GM23338 (cell line): ENCODE results near the gene GABPA. TPM values are rescaled to one million over a fixed set of nuclear protein-coding genes. Genes with fewer than 3 reads are reported as not detected.

Source experiments
- ATAC-seq: fragments of 200-7000 bp; cut with Tn5 transposase; 3 replicates; pipeline ENCODE4 v1.9.1; 2020
- DNase-seq: peaks from one replicate; pipeline ENCODE4 v3.0.0-alpha.2; 2015; ENCODE audit warnings: low spot score
- H2AFZ ChIP-seq: fragments of 200-600 bp; sonication (generic); 2 replicates; pipeline ENCODE4 v1.8.0; 2016; ENCODE audit warnings: antibody characterized with exemption, mild to moderate bottlenecking, moderate library complexity
- H3F3A ChIP-seq: fragments of 200-600 bp; sonication (generic); replicated peaks from 2 replicates; pipeline ENCODE4 v1.8.0; 2017; ENCODE audit warnings: antibody characterized with exemption, mixed run types, low read depth
- H3K27ac ChIP-seq: fragments of 200-600 bp; sonication (generic); 2 replicates; pipeline ENCODE4 v1.6.1; 2016; ENCODE audit warnings: low read depth
- H3K27me3 ChIP-seq: fragments of 200-600 bp; sonication (generic); 2 replicates; pipeline ENCODE4 v1.8.0; 2016; ENCODE audit warnings: mild to moderate bottlenecking, mixed run types, moderate library complexity; ENCODE audit not compliant: insufficient read depth
- H3K36me3 ChIP-seq: fragments of 200-600 bp; sonication (generic); 2 replicates; pipeline ENCODE4 v1.8.0; 2016; ENCODE audit warnings: mild to moderate bottlenecking; ENCODE audit not compliant: insufficient read depth
- H3K4me1 ChIP-seq: fragments of 200-600 bp; sonication (generic); 2 replicates; pipeline ENCODE4 v1.8.0; 2016; ENCODE audit warnings: mild to moderate bottlenecking, moderate library complexity; ENCODE audit not compliant: insufficient read depth
- H3K4me2 ChIP-seq: fragments of 200-600 bp; sonication (generic); 2 replicates; pipeline ENCODE4 v1.7.1; 2017; ENCODE audit warnings: mixed run types
- H3K4me3 ChIP-seq: fragments of 200-600 bp; sonication (generic); 2 replicates; pipeline ENCODE4 v1.6.1; 2016; ENCODE audit warnings: mixed run types
- H3K79me2 ChIP-seq: fragments of 200-600 bp; sonication (generic); replicated peaks from 2 replicates; pipeline ENCODE4 v1.8.0; 2017; ENCODE audit warnings: mild to moderate bottlenecking; ENCODE audit not compliant: insufficient read depth
- H3K9me2 ChIP-seq: fragments of 200-600 bp; sonication (generic); 2 replicates; pipeline ENCODE4 v1.8.0; 2017; ENCODE audit not compliant: insufficient read depth
- H4K20me1 ChIP-seq: fragments of 200-600 bp; sonication (generic); replicated peaks from 2 replicates; pipeline ENCODE4 v1.8.0; 2017; ENCODE audit warnings: mild to moderate bottlenecking; ENCODE audit not compliant: insufficient read depth
- H3K27ac Mint-ChIP-seq: 2 replicates; pipeline ENCODE4 v1.8.0; 2020; ENCODE audit warnings: inconsistent platforms, mild to moderate bottlenecking, moderate library complexity, mixed read lengths
- H3K27me3 Mint-ChIP-seq: 3 replicates; pipeline ENCODE4 v1.8.0; 2022; ENCODE audit warnings: low read depth, mild to moderate bottlenecking, moderate library complexity, mixed read lengths, inconsistent platforms; ENCODE audit not compliant: insufficient read depth, poor library complexity
- H3K36me3 Mint-ChIP-seq: 3 replicates; pipeline ENCODE4 v1.8.0; 2021; ENCODE audit warnings: low read depth, mild to moderate bottlenecking, inconsistent platforms, moderate library complexity, mixed read lengths
- H3K4me1 Mint-ChIP-seq: 3 replicates; pipeline ENCODE4 v1.8.0; 2020; ENCODE audit warnings: mild to moderate bottlenecking, inconsistent platforms, mixed read lengths
- H3K4me3 Mint-ChIP-seq: 3 replicates; pipeline ENCODE4 v1.8.0; 2021; ENCODE audit warnings: moderate library complexity, mild to moderate bottlenecking, inconsistent platforms, mixed read lengths
- H3K9me3 Mint-ChIP-seq: 3 replicates; pipeline ENCODE4 v1.8.0; 2020; ENCODE audit warnings: moderate library complexity, mild to moderate bottlenecking, inconsistent platforms, mixed read lengths
- CREB1 ChIP-seq: fragments of 250-450 bp; sonication (Bioruptor Pico); IDR thresholded peaks from 2 replicates; pipeline ENCODE4 v1.5.0; 2020; ENCODE audit warnings: low read depth, mild to moderate bottlenecking, moderate library complexity
- EZH2 ChIP-seq: fragments of 200-600 bp; sonication (generic); IDR thresholded peaks from one replicate; pipeline ENCODE4 v1.8.0; 2017; ENCODE audit warnings: antibody characterized with exemption, mild to moderate bottlenecking, low read depth; ENCODE audit not compliant: unreplicated experiment
- EZH2phosphoT487 ChIP-seq: fragments of 200-600 bp; sonication (generic); IDR thresholded peaks from one replicate; pipeline ENCODE4 v1.8.1; 2018; ENCODE audit warnings: antibody characterized with exemption; ENCODE audit not compliant: unreplicated experiment
- JUNB ChIP-seq: IDR thresholded peaks from one replicate; pipeline ENCODE4 v1.6.1; 2016; ENCODE audit warnings: antibody characterized with exemption; ENCODE audit not compliant: unreplicated experiment
- NANOG ChIP-seq: IDR thresholded peaks from 2 replicates; pipeline ENCODE4 v1.6.1; 2016; ENCODE audit warnings: antibody characterized with exemption, borderline replicate concordance
- POLR2AphosphoS5 ChIP-seq: IDR thresholded peaks from 2 replicates; pipeline ENCODE4 v1.6.1; 2016; ENCODE audit warnings: antibody characterized with exemption, low read depth
- REST ChIP-seq: IDR thresholded peaks from one replicate; pipeline ENCODE4 v1.6.1; 2018; ENCODE audit warnings: antibody characterized with exemption; ENCODE audit not compliant: unreplicated experiment
- STAT1 ChIP-seq: IDR thresholded peaks from one replicate; pipeline ENCODE4 v1.6.1; 2016; ENCODE audit warnings: antibody characterized with exemption; ENCODE audit not compliant: unreplicated experiment
- ZNF114 ChIP-seq: fragments of 250-450 bp; sonication (Bioruptor Pico); IDR thresholded peaks from 2 replicates; pipeline ENCODE4 v1.5.0; 2020; ENCODE audit warnings: mild to moderate bottlenecking, moderate library complexity
- ZNF331 ChIP-seq: fragments of 250-450 bp; sonication (Bioruptor Pico); IDR thresholded peaks from 2 replicates; pipeline ENCODE4 v1.5.0; 2020; ENCODE audit warnings: low read depth, mild to moderate bottlenecking, moderate library complexity
- polyA plus RNA-seq: library from polyadenylated mRNA; unstranded; fragments of >200 nt; fragmentation: Nextera tagmentation; extraction: Ambion mirVana; gene quantifications from 2 replicates; pipeline ENCODE4 v1.2.1, GENCODE V29; 2016
- total RNA-seq: library from RNA; depleted of rRNA; stranded (reverse); fragments of >200 nt; shearing (Covaris generic); gene quantifications from 2 replicates; pipeline ENCODE4 v1.2.3, GENCODE V29; 2014
- TF ChIP-seq, protein P1 (sequence below), 2 experiments: fragments of 200-600 bp in 1 of 2; sonication (generic) in 1 of 2; conservative IDR thresholded peaks; 2 replicates each; pipeline versions ENCODE4 v1.5.1 to v1.6.1; 2016 to 2017; ENCODE audit warnings: antibody characterized with exemption in 2 of 2, low read depth in 2 of 2, mild to moderate bottlenecking in 2 of 2, moderate library complexity in 1 of 2
- TF ChIP-seq, protein P2 (sequence below): IDR thresholded peaks from 2 replicates; pipeline ENCODE4 v1.6.1; 2016; ENCODE audit warnings: antibody characterized with exemption
- TF ChIP-seq, protein P3 (sequence below): fragments of 250-450 bp; sonication (Bioruptor Pico); IDR thresholded peaks from 2 replicates; pipeline ENCODE4 v1.5.0; 2020; ENCODE audit warnings: mild to moderate bottlenecking, moderate library complexity

GABPA gene
- total and polyA plus RNA-seq, 2 experiments from 2014 or later = 8.5 to 28.6 TPM

DNA sequence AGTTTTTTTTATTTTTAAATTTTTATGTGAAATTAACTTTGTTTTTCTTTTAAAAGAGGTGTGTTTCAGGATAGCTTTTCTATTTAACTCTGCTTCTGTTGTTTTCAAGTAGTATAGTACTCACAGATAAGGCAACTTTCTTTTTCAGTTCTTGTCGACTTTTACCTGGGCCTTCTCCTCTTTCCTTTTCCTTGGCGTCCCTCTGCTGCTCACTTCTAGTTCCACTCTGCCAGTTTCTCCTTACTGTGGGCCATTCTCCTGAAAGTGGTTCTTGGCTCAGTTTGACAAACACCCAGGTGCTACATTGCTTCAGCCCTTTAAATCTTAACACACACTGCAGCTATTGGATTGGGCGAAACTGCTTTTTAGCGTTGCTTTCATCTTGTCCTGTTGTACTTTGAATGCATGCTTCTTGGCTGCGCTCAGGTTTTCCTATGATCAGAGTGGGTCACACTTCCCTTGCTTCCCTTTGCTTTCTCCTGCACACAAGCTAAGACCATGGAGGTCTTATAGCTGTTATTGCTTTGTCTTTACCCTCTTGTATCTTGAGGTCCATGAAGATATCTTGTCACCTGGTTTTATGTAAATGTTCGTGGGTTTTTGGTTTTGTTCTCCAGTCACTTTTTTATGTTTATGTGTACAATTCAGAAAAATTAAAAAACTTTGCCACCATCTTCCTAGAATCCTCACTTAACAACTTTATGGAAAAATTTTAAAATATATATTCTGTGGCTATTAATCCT, 21.6 kb downstream of the GABPA start:
- H2AFZ ChIP-seq = no peak overlapping the region
- H4K20me1 ChIP-seq = 0 out of 2 replicates have a peak, but pooled peaks cover 9% of the 10 kb centered on the region
- H3F3A ChIP-seq = no peaks in the 10 kb centered on the region
- Mint-ChIP-seq H3K27me3 (peaks cover 2% of the 10 kb centered on the region), H3K27ac (no peak overlapping the region), H3K36me3 (peaks cover 30% of the 10 kb centered on the region), H3K4me3 (no peak overlapping the region), H3K4me1 (no peaks in the 10 kb centered on the region), H3K9me3 (no peaks in the 10 kb centered on the region)
- H3K27ac ChIP-seq = no peak overlapping the region
- no peak overlapping the region for H3K4me3 ChIP-seq
- H3K4me2 ChIP-seq = no peak overlapping the region
- DNase-seq (no peak), ATAC-seq (no peak)
- H3K9me2 ChIP-seq = no peaks in the 10 kb centered on the region
- TF ChIP-seq EZH2 (no peak), ZNF114 (CRISPR knock-in tag) (no peak), STAT1 (no peak), JUNB (no peak), REST (no peak), ZNF331 (CRISPR knock-in tag) (no peak), CREB1 (CRISPR knock-in tag) (no peak), POLR2AphosphoS5 (no peak), EZH2phosphoT487 (no peak), NANOG (no peak)
- TF ChIP-seq, protein P1, sequence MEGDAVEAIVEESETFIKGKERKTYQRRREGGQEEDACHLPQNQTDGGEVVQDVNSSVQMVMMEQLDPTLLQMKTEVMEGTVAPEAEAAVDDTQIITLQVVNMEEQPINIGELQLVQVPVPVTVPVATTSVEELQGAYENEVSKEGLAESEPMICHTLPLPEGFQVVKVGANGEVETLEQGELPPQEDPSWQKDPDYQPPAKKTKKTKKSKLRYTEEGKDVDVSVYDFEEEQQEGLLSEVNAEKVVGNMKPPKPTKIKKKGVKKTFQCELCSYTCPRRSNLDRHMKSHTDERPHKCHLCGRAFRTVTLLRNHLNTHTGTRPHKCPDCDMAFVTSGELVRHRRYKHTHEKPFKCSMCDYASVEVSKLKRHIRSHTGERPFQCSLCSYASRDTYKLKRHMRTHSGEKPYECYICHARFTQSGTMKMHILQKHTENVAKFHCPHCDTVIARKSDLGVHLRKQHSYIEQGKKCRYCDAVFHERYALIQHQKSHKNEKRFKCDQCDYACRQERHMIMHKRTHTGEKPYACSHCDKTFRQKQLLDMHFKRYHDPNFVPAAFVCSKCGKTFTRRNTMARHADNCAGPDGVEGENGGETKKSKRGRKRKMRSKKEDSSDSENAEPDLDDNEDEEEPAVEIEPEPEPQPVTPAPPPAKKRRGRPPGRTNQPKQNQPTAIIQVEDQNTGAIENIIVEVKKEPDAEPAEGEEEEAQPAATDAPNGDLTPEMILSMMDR (conservative IDR thresholded peaks at IDR 0.05; ENCODE audit: low read depth in 2 of 2) = no peak
- TF ChIP-seq, protein P2, sequence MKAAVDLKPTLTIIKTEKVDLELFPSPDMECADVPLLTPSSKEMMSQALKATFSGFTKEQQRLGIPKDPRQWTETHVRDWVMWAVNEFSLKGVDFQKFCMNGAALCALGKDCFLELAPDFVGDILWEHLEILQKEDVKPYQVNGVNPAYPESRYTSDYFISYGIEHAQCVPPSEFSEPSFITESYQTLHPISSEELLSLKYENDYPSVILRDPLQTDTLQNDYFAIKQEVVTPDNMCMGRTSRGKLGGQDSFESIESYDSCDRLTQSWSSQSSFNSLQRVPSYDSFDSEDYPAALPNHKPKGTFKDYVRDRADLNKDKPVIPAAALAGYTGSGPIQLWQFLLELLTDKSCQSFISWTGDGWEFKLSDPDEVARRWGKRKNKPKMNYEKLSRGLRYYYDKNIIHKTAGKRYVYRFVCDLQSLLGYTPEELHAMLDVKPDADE = no peak
- TF ChIP-seq, protein P3, sequence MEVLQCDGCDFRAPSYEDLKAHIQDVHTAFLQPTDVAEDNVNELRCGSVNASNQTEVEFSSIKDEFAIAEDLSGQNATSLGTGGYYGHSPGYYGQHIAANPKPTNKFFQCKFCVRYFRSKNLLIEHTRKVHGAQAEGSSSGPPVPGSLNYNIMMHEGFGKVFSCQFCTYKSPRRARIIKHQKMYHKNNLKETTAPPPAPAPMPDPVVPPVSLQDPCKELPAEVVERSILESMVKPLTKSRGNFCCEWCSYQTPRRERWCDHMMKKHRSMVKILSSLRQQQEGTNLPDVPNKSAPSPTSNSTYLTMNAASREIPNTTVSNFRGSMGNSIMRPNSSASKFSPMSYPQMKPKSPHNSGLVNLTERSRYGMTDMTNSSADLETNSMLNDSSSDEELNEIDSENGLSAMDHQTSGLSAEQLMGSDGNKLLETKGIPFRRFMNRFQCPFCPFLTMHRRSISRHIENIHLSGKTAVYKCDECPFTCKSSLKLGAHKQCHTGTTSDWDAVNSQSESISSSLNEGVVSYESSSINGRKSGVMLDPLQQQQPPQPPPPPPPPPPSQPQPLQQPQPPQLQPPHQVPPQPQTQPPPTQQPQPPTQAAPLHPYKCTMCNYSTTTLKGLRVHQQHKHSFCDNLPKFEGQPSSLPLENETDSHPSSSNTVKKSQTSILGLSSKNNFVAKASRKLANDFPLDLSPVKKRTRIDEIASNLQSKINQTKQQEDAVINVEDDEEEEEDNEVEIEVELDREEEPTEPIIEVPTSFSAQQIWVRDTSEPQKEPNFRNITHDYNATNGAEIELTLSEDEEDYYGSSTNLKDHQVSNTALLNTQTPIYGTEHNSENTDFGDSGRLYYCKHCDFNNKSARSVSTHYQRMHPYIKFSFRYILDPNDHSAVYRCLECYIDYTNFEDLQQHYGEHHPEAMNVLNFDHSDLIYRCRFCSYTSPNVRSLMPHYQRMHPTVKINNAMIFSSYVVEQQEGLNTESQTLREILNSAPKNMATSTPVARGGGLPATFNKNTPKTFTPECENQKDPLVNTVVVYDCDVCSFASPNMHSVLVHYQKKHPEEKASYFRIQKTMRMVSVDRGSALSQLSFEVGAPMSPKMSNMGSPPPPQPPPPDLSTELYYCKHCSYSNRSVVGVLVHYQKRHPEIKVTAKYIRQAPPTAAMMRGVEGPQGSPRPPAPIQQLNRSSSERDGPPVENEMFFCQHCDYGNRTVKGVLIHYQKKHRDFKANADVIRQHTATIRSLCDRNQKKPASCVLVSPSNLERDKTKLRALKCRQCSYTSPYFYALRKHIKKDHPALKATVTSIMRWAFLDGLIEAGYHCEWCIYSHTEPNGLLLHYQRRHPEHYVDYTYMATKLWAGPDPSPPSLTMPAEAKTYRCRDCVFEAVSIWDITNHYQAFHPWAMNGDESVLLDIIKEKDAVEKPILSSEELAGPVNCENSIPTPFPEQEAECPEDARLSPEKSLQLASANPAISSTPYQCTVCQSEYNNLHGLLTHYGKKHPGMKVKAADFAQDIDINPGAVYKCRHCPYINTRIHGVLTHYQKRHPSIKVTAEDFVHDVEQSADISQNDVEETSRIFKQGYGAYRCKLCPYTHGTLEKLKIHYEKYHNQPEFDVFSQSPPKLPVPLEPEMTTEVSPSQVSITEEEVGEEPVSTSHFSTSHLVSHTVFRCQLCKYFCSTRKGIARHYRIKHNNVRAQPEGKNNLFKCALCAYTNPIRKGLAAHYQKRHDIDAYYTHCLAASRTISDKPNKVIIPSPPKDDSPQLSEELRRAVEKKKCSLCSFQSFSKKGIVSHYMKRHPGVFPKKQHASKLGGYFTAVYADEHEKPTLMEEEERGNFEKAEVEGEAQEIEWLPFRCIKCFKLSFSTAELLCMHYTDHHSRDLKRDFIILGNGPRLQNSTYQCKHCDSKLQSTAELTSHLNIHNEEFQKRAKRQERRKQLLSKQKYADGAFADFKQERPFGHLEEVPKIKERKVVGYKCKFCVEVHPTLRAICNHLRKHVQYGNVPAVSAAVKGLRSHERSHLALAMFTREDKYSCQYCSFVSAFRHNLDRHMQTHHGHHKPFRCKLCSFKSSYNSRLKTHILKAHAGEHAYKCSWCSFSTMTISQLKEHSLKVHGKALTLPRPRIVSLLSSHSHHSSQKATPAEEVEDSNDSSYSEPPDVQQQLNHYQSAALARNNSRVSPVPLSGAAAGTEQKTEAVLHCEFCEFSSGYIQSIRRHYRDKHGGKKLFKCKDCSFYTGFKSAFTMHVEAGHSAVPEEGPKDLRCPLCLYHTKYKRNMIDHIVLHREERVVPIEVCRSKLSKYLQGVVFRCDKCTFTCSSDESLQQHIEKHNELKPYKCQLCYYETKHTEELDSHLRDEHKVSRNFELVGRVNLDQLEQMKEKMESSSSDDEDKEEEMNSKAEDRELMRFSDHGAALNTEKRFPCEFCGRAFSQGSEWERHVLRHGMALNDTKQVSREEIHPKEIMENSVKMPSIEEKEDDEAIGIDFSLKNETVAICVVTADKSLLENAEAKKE (CRISPR knock-in tag) = no peak
- H3K27me3 ChIP-seq = no peaks in the 10 kb centered on the region
- H3K4me1 ChIP-seq = no peaks in the 10 kb centered on the region
- H3K79me2 ChIP-seq = no peaks in the 10 kb centered on the region
- peaks cover 17% of the 10 kb centered on the region; the same call in 1 of the 2 replicates for H3K36me3 ChIP-seq
